ENCODE measurements around the gene HES3. TPM values are rescaled to one million over a fixed set of nuclear protein-coding genes. Genes with fewer than 3 reads are reported as not detected.
A peak's percentile ranks its signal among the peaks of the same experiment; 100 is the strongest.

Gene HES3
- total and polyA plus RNA-seq, 3 donors from 2014 or later = not detected

DNA sequence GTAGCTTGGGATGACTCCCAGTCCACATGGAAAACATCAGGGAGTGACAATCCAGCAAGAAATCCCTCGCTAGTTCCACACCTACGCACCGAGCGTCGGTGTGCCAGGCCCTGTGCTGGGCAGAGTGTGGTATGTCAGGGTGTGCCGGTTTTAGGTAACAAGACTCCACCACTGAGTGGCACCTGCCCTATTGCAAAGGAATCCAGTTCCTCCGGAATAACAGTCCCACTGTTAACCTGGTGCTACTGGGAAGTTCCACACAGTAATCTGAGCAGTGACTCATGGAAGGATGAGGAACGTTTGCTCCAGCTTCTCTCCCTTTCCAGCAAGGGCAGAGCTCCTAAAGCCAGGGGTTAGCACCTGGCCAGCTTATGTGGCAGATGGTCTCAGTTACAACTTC lies 23.7 kb upstream of the HES3 start:
- Histone ChIP-seq H3K27ac (no peak overlapping the region), H3K9me3 (no peaks in the 10 kb centered on the region), H3K27me3 (no peaks in the 10 kb centered on the region), H3K36me3 (ENCODE audit: low read depth, missing control alignments) (no peaks in the 10 kb centered on the region), H3K4me3 (no peak overlapping the region), H3K4me1 (no peaks in the 10 kb centered on the region)
- DNase-seq = no peak
- TF ChIP-seq, protein P1, sequence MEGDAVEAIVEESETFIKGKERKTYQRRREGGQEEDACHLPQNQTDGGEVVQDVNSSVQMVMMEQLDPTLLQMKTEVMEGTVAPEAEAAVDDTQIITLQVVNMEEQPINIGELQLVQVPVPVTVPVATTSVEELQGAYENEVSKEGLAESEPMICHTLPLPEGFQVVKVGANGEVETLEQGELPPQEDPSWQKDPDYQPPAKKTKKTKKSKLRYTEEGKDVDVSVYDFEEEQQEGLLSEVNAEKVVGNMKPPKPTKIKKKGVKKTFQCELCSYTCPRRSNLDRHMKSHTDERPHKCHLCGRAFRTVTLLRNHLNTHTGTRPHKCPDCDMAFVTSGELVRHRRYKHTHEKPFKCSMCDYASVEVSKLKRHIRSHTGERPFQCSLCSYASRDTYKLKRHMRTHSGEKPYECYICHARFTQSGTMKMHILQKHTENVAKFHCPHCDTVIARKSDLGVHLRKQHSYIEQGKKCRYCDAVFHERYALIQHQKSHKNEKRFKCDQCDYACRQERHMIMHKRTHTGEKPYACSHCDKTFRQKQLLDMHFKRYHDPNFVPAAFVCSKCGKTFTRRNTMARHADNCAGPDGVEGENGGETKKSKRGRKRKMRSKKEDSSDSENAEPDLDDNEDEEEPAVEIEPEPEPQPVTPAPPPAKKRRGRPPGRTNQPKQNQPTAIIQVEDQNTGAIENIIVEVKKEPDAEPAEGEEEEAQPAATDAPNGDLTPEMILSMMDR (IDR thresholded peaks at IDR 0.05) = no peak
- no peak for TF ChIP-seq POLR2A (IDR thresholded peaks at IDR 0.05)
- intact Hi-C loops (cut with DNase I; ENCODE audit: low total_unique reads) = no loop called here
- WGBS, 2 donors = 89 to 93% methylated on average over 8 of the region's 8 CpGs

DNA sequence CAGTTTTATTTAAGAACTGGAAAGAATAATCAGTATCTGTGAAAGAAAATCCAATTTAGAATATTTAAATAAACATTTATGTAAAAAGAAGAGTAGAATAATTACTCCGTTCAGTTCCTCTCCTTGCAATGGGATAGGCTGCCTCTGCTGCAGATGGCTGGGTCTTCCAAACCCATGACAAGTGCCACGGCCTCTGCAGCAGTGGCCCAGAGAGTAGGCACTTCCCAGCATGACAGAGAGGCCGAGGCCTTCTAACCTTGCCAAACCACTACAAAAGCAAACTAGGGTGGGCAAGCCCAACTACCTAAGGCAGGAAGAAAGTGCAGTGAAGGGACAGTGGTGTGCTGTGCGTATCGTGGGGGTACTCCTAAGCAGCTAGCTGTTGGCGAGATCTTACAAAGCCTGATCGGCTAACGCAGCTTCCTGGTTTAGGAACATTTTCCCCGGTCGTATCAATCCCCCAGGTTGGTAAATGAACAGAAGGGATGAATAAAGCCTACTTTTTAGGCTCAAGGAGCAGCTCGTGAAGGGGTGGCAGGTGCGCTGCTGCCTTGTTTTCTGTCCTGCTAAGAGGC lies 22.7 kb upstream of the HES3 start:
- Histone ChIP-seq H3K36me3 (ENCODE audit: low read depth, missing control alignments) (no peaks in the 10 kb centered on the region), H3K9me3 (no peaks in the 10 kb centered on the region), H3K4me3 (no peak overlapping the region), H3K27me3 (no peaks in the 10 kb centered on the region), H3K27ac (no peak overlapping the region), H3K4me1 (no peaks in the 10 kb centered on the region)
- WGBS, 2 donors = 93% methylated on average over 12 of the region's 12 CpGs
- intact Hi-C loops (cut with DNase I; ENCODE audit: low total_unique reads) = no loop called here
- no peak for DNase-seq
- no peak for TF ChIP-seq POLR2A (IDR thresholded peaks at IDR 0.05)
- TF ChIP-seq, protein P1 (IDR thresholded peaks at IDR 0.05) = no peak

DNA sequence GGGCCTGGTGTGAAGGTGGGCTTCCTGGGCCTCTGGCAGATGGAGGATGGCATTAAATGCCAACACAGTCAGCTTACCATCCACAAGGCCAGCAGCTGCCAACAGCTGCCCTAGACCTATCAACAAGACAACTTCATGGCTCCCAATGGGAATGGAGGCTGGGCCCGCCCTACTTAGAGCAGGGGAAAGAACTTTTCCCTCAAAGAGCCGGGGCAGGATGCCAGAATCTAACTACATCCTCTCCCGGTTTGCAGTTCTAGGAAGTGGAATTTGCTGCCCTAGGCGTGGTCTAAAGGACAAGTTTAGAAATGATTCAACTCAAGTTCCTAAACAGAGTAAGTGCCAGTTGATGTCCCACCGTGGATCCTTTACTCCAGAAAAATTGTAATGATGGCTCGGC lies 21.3 kb upstream of the HES3 start:
- no peaks in the 10 kb centered on the region for H3K27me3 ChIP-seq

DNA sequence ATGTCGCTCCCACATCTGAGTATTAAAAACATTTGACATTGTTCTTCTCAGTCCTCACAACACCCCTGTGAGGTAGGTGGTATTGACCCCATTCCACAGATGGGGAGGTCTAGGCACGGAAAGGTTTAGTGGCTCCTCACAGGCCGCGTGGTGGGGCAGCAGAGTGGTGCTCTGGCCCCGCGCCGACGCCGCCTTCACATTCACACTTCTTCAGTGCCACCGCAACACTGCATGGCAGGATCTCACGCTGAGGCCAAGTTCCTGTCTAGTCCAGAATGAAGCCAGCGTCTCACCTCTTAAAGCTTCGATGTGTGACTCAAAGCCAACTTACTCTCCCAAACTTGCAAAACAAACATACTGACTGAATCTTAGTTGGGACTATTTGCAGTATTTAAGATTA lies 20.4 kb upstream of the HES3 start:
- H3K27ac ChIP-seq = no peak overlapping the region
- H3K4me3 ChIP-seq = no peak overlapping the region
- no peaks in the 10 kb centered on the region for H3K36me3 ChIP-seq (ENCODE audit: low read depth, missing control alignments)
- 94 to 98% methylated on average over 8 to 13 of the region's 13 CpGs for WGBS, 2 donors
- intact Hi-C loops (cut with DNase I; ENCODE audit: low total_unique reads) = no loop called here
- H3K4me1 ChIP-seq = no peaks in the 10 kb centered on the region
- H3K9me3 ChIP-seq = no peaks in the 10 kb centered on the region
- TF ChIP-seq, protein P1 (IDR thresholded peaks at IDR 0.05) = no peak
- TF ChIP-seq POLR2A (IDR thresholded peaks at IDR 0.05) = no peak
- DNase-seq = no peak
- no peaks in the 10 kb centered on the region for H3K27me3 ChIP-seq

More for the DNA sequence above, 21.3 kb upstream of the HES3 start:
- peak; percentile 36 for DNase-seq
- H3K27ac ChIP-seq = no peak overlapping the region
- WGBS, 2 donors = 71 to 74% methylated on average over 6 of the region's 6 CpGs
- TF ChIP-seq POLR2A (IDR thresholded peaks at IDR 0.05) = no peak
- TF ChIP-seq, protein P1 (IDR thresholded peaks at IDR 0.05) = no peak
- no peaks in the 10 kb centered on the region for H3K9me3 ChIP-seq
- no peaks in the 10 kb centered on the region for H3K4me1 ChIP-seq
- intact Hi-C loops (cut with DNase I; ENCODE audit: low total_unique reads) = no loop called here
- H3K36me3 ChIP-seq (ENCODE audit: low read depth, missing control alignments) = no peaks in the 10 kb centered on the region
- H3K4me3 ChIP-seq = no peak overlapping the region

DNA sequence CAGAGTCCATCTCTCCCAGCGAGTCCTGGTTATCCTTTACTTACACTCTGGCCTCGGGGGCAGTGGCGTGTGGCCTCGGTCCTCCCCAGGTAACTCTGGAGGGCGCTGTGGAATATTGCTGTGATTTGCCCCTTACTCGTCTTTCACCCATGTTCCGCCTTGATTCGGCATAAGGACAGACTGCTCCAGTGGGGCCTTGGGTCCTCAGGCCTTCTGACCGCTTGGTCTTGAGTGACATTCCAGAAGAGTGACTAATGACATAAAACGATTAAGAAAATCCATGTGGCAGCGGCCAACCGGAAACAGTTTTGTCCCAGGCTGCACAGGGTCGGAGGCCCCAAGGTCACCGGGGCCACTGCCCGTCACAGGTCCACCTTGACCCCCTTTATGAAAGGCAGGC lies 19.3 kb upstream of the HES3 start:
- DNase-seq = no peak
- WGBS, 2 donors = 88 to 91% methylated on average over 15 of the region's 15 CpGs
- Histone ChIP-seq H3K4me1 (no peaks in the 10 kb centered on the region), H3K4me3 (no peak overlapping the region), H3K27me3 (no peaks in the 10 kb centered on the region), H3K36me3 (ENCODE audit: low read depth, missing control alignments) (no peaks in the 10 kb centered on the region), H3K27ac (no peak overlapping the region), H3K9me3 (no peaks in the 10 kb centered on the region)
- intact Hi-C loops (cut with DNase I; ENCODE audit: low total_unique reads) = no loop called here
- TF ChIP-seq, protein P1 (IDR thresholded peaks at IDR 0.05) = no peak
- TF ChIP-seq POLR2A (IDR thresholded peaks at IDR 0.05) = no peak

Measured in testis (tissue), 3 donors.